CD4-positive, alpha-beta T cell (primary cell): ENCODE results near the gene KLK2. TPM values are rescaled to one million over a fixed set of nuclear protein-coding genes. Genes with fewer than 3 reads are reported as not detected.
A peak's percentile ranks its signal among the peaks of the same experiment; 100 is the strongest.

Experiments
- ATAC-seq: fragments of 200-7000 bp; cut with Tn5 transposase; one replicate; pipeline ENCODE4 v1.10.0; 2022; ENCODE audit warnings: mild to moderate bottlenecking; ENCODE audit not compliant: poor library complexity
- CTCF ChIA-PET: fragments of 350-600 bp; sonication (Branson Sonifier 250); formaldehyde crosslinking; loops from one replicate; lab custom pipeline; 2021; ENCODE audit warnings: antibody characterized with exemption, inconsistent platforms; lab: Charles Lee
- POLR2A ChIA-PET: fragments of 350-600 bp; sonication (Branson Sonifier 250); formaldehyde crosslinking; loops from one replicate; lab custom pipeline; 2021; ENCODE audit warnings: antibody characterized with exemption, inconsistent platforms; lab: Charles Lee
- DNase-seq, 14 experiments: peaks; one replicate each; pipeline ENCODE4 v3.0.0-alpha.2; 2013 to 2020; ENCODE audit warnings: mixed read lengths in 2 of 14
- H3K27ac ChIP-seq, 2 donors: one replicate each; pipeline versions ENCODE4 v1.5.1 to v1.7.0; 2013; ENCODE audit warnings: low read length in 2 of 2, low read depth in 1 of 2, mild to moderate bottlenecking in 1 of 2
- H3K27me3 ChIP-seq, 2 experiments: 1 replicate in 1 of 2; 2 replicates in 1 of 2; pipeline versions ENCODE4 v1.6.1 to v1.7.0; 2013; ENCODE audit warnings: low read length in 2 of 2, control low read depth in 1 of 2, mild to moderate bottlenecking in 1 of 2, moderate library complexity in 1 of 2; ENCODE audit not compliant: insufficient read depth in 2 of 2, control insufficient read depth in 1 of 2
- H3K36me3 ChIP-seq: one replicate; pipeline ENCODE4 v1.6.1; 2013; ENCODE audit warnings: low read length, control low read depth; ENCODE audit not compliant: insufficient read depth
- H3K4me1 ChIP-seq: one replicate; pipeline ENCODE4 v1.6.1; 2013; ENCODE audit warnings: low read length, control low read depth; ENCODE audit not compliant: insufficient read depth
- H3K4me3 ChIP-seq: one replicate; pipeline ENCODE4 v1.5.1; 2013; ENCODE audit warnings: mild to moderate bottlenecking, low read length, moderate library complexity
- H3K9me3 ChIP-seq, 2 experiments: 1 replicate in 1 of 2; 2 replicates in 1 of 2; pipeline versions ENCODE4 v1.6.1 to v1.7.0; 2013; ENCODE audit warnings: low read length in 2 of 2, mild to moderate bottlenecking in 2 of 2, control low read depth in 1 of 2, moderate library complexity in 1 of 2; ENCODE audit not compliant: control insufficient read depth in 1 of 2, insufficient read depth in 1 of 2
- H3K27ac Mint-ChIP-seq: one replicate; pipeline ENCODE4 v1.8.0; 2020; ENCODE audit warnings: mixed read lengths
- H3K27me3 Mint-ChIP-seq: one replicate; pipeline ENCODE4 v1.8.0; 2021; ENCODE audit warnings: mixed read lengths
- H3K36me3 Mint-ChIP-seq: one replicate; pipeline ENCODE4 v1.8.0; 2021; ENCODE audit warnings: low read depth, mixed read lengths
- H3K4me1 Mint-ChIP-seq: one replicate; pipeline ENCODE4 v1.8.0; 2021; ENCODE audit warnings: low read depth, mixed read lengths
- H3K4me3 Mint-ChIP-seq: one replicate; pipeline ENCODE4 v1.8.0; 2020; ENCODE audit warnings: mild to moderate bottlenecking, mixed read lengths
- H3K9me3 Mint-ChIP-seq: one replicate; pipeline ENCODE4 v1.8.0; 2020; ENCODE audit warnings: mixed read lengths
- intact Hi-C, 2 experiments: fragments of 100-400 bp; cut with DNase I in 1 of 2; cut with micrococcal nuclease in 1 of 2; formaldehyde crosslinking; loops; one replicate each; pipeline versions ENCODE4 v1.15.1 to v1.9.0; 2023 to 2025; cut with DNase I, micrococcal nuclease
- total RNA-seq, 174 experiments: library from RNA in 2 of 174; stranded (reverse) in 2 of 174; gene quantifications; one replicate each; pipeline ENCODE4 v1.2.3 and lab custom pipeline; 2021 to 2026
- TF ChIP-seq, protein P1 (sequence below): fragments of 200-600 bp; IDR thresholded peaks from one replicate; pipeline ENCODE4 v1.8.0; 2022; ENCODE audit warnings: antibody characterized with exemption, mild to moderate bottlenecking

Gene KLK2
- total RNA-seq, 2 experiments from 2014 or later, result not detected

DNA sequence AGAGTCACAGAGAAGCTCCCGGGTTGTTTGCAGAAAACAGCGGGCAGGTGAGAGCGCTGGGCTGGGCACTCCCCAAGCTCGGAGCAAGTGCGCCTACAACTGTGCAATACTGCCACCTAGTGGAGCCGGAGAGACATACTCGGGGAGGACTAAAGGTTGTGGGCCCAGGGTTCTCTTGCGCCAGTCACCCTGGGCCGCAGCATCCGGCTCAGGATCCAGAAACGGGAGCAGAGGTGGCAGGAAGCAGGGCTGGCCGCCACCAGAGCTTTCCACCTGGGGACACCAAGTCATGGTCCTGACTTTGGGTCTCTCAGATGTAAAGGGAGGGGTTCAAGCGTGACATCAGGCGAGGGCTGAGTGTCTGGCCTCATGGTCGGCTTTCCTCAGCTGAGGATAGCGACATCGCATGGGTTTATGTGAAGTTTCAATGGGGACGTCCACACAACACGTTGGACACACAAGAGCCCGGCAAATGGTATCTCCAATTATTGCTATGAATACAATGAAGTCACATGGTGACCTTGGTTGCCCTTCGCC is 49.1 kb downstream of the KLK2 start:
- intact Hi-C loops, result loop anchor here (2.0 to 10.0 kb wide), 4 partner anchors 16 to 566 kb away; no protein-coding TSS in a partner anchor
- ATAC-seq (peak; percentile 93), DNase-seq (peak; percentile 53 to 87 (median 63))
- POLR2A ChIA-PET, result interaction anchor here (0.7 to 1.3 kb wide), 3 partner anchors 118 to 565 kb away, joined by 3 read pairs; no protein-coding TSS in a partner anchor
- Mint-ChIP-seq H3K27me3 (peaks cover 50% of the 10 kb centered on the region), H3K4me1 (peaks cover 6% of the 10 kb centered on the region), H3K36me3 (no peaks in the 10 kb centered on the region), H3K27ac (no peak overlapping the region), H3K4me3 (no peak overlapping the region), H3K9me3 (no peaks in the 10 kb centered on the region)
- Histone ChIP-seq H3K27ac (no peak overlapping the region), H3K27me3 (peaks cover 7 to 21% of the 10 kb centered on the region in 2 experiments), H3K9me3 (no peaks in the 10 kb centered on the region), H3K4me3 (no peak overlapping the region), H3K4me1 (peaks cover 7% of the 10 kb centered on the region), H3K36me3 (no peaks in the 10 kb centered on the region)
- CTCF ChIA-PET, result interaction anchor here (0.6 to 1.2 kb wide), 7 partner anchors 16 to 127 kb away, joined by 3 to 4 read pairs (median 3); no protein-coding TSS in a partner anchor
- TF ChIP-seq, protein P1, sequence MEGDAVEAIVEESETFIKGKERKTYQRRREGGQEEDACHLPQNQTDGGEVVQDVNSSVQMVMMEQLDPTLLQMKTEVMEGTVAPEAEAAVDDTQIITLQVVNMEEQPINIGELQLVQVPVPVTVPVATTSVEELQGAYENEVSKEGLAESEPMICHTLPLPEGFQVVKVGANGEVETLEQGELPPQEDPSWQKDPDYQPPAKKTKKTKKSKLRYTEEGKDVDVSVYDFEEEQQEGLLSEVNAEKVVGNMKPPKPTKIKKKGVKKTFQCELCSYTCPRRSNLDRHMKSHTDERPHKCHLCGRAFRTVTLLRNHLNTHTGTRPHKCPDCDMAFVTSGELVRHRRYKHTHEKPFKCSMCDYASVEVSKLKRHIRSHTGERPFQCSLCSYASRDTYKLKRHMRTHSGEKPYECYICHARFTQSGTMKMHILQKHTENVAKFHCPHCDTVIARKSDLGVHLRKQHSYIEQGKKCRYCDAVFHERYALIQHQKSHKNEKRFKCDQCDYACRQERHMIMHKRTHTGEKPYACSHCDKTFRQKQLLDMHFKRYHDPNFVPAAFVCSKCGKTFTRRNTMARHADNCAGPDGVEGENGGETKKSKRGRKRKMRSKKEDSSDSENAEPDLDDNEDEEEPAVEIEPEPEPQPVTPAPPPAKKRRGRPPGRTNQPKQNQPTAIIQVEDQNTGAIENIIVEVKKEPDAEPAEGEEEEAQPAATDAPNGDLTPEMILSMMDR, result peak; percentile 90

DNA sequence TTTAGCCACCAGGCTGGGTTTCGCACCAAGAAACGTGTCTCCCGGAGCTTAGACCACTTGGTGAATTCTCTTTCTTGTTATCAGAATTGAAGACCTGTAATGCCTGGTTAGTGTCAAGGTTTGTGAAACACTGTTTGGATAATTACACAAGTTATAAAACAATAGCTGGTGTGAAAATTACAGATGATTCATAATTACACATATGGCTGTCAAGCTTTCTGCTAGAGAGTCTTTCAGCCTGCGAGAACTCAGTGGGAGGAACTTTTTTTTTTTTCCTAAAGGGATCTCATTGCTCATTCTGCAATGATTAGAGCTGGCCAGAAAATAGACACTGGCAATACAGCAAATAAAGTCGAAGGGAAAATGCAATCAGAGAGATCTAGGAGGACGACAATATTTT is 51.3 kb downstream of the KLK2 start:
- ATAC-seq (no peak), DNase-seq (no peak)
- Mint-ChIP-seq H3K27me3 (peaks cover 44% of the 10 kb centered on the region), H3K4me3 (no peak overlapping the region), H3K27ac (no peak overlapping the region), H3K36me3 (no peaks in the 10 kb centered on the region), H3K9me3 (no peaks in the 10 kb centered on the region), H3K4me1 (peaks cover 6% of the 10 kb centered on the region)
- TF ChIP-seq, protein P1, result no peak
- no peak overlapping the region for H3K27ac ChIP-seq
- H3K9me3 ChIP-seq, result no peaks in the 10 kb centered on the region
- no peak overlapping the region for H3K4me3 ChIP-seq
- ChIA-PET CTCF (no interaction called here), POLR2A (no interaction called here)
- H3K27me3 ChIP-seq, result peaks cover 12 to 13% of the 10 kb centered on the region in 2 experiments
- H3K4me1 ChIP-seq, result peaks cover 7% of the 10 kb centered on the region
- H3K36me3 ChIP-seq, result no peaks in the 10 kb centered on the region
- intact Hi-C loops, result loop anchor here (5.0 to 10.0 kb wide), 2 partner anchors 387 to 390 kb away; no protein-coding TSS in a partner anchor

DNA sequence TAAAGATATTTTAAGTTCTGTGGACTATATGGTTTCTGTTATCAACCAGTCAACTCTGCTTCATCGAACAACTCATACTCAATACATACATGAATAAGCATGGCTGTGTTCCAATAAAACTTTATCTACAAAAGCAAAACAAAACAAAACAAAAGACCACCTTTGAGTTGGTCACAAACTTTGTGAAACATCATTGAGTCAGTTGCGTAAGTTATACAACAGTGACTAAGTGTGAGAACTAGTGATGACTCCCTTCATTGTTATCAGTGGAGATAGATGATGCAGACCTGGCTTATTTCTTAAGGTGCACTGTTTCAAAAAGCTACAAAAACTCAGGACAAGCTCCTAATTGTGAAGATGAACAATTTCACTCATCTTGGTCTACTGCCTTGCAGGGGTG is 52.5 kb downstream of the KLK2 start:
- Histone ChIP-seq H3K36me3 (no peaks in the 10 kb centered on the region), H3K27me3 (peaks cover 10 to 22% of the 10 kb centered on the region in 2 experiments), H3K9me3 (no peaks in the 10 kb centered on the region), H3K27ac (no peak overlapping the region), H3K4me3 (no peak overlapping the region), H3K4me1 (peaks cover 7% of the 10 kb centered on the region)
- ChIA-PET CTCF (no interaction called here), POLR2A (no interaction called here)
- H3K4me3 Mint-ChIP-seq, result no peak overlapping the region
- no peak overlapping the region for H3K27ac Mint-ChIP-seq
- peaks cover 41% of the 10 kb centered on the region for H3K27me3 Mint-ChIP-seq
- ATAC-seq (no peak), DNase-seq (no peak)
- no peaks in the 10 kb centered on the region for H3K9me3 Mint-ChIP-seq
- no peaks in the 10 kb centered on the region for H3K36me3 Mint-ChIP-seq
- TF ChIP-seq, protein P1, result no peak
- intact Hi-C loops, result loop anchor here in 1 of 2 experiments (5.0 to 10.0 kb wide), 2 partner anchors 172 to 391 kb away; no protein-coding TSS in a partner anchor
- peaks cover 11% of the 10 kb centered on the region for H3K4me1 Mint-ChIP-seq
